ENCODE data around the gene ANKRD66.

ANKRD66 gene
- long read RNA-seq, result 0 reads

- no peak for DNase-seq (ENCODE audit: low read depth in 1 of 2, low spot score in 1 of 2)
- Histone ChIP-seq H3K4me3 (replicated peaks; ENCODE audit: insufficient read depth, low read length) (no peak within 1 kb of the TSS), H3K27me3 (ENCODE audit: insufficient read depth, poor library complexity, severe bottlenecking) (no peaks in the 10 kb centered on the region), H3K27ac (replicated peaks) (no peak within 1 kb of the TSS)
- TF ChIP-seq, protein P1, sequence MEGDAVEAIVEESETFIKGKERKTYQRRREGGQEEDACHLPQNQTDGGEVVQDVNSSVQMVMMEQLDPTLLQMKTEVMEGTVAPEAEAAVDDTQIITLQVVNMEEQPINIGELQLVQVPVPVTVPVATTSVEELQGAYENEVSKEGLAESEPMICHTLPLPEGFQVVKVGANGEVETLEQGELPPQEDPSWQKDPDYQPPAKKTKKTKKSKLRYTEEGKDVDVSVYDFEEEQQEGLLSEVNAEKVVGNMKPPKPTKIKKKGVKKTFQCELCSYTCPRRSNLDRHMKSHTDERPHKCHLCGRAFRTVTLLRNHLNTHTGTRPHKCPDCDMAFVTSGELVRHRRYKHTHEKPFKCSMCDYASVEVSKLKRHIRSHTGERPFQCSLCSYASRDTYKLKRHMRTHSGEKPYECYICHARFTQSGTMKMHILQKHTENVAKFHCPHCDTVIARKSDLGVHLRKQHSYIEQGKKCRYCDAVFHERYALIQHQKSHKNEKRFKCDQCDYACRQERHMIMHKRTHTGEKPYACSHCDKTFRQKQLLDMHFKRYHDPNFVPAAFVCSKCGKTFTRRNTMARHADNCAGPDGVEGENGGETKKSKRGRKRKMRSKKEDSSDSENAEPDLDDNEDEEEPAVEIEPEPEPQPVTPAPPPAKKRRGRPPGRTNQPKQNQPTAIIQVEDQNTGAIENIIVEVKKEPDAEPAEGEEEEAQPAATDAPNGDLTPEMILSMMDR (IDR thresholded peaks at IDR 0.05; ENCODE audit: insufficient read depth, low read length), result no peak
- no peak for TF ChIP-seq SPI1 (IDR thresholded peaks at IDR 0.05; ENCODE audit: borderline replicate concordance, low read depth)
These were observed at the start of gene ANKRD66 for GRCh38 chr6:46746696-46747095. TSS of gene ANKRD66 (plus strand) at chr6:46746933. CDS start at chr6:46751949, 5,016 bp downstream.

DNA sequence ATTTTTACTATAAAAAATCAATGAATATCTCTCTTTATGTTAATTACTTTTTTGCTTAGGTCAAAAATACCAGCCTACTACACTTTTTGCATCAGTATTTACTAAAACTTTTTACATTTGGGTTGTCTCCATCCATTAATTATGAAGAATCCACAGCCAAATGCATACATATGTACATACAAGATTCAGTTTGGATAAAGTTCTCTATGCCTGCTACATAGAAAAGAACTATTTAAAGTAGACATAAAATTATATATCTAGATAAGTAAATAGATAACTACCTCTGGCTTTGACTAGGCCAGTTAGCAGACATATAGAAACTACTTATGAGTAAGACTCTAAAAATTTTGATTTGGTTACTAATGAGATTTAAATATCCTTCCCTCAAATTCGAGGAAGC lies 46.8 kb upstream of the ANKRD66 start:
- DNase-seq (ENCODE audit: low read depth in 1 of 2, low spot score in 1 of 2), result no peak
- Histone ChIP-seq H3K27ac (replicated peaks) (no peak overlapping the region), H3K4me3 (replicated peaks; ENCODE audit: insufficient read depth, low read length) (no peak overlapping the region), H3K27me3 (ENCODE audit: insufficient read depth, poor library complexity, severe bottlenecking) (peaks cover 11% of the 10 kb centered on the region)
- no peak for TF ChIP-seq SPI1 (IDR thresholded peaks at IDR 0.05; ENCODE audit: borderline replicate concordance, low read depth)
- TF ChIP-seq, protein P2, sequence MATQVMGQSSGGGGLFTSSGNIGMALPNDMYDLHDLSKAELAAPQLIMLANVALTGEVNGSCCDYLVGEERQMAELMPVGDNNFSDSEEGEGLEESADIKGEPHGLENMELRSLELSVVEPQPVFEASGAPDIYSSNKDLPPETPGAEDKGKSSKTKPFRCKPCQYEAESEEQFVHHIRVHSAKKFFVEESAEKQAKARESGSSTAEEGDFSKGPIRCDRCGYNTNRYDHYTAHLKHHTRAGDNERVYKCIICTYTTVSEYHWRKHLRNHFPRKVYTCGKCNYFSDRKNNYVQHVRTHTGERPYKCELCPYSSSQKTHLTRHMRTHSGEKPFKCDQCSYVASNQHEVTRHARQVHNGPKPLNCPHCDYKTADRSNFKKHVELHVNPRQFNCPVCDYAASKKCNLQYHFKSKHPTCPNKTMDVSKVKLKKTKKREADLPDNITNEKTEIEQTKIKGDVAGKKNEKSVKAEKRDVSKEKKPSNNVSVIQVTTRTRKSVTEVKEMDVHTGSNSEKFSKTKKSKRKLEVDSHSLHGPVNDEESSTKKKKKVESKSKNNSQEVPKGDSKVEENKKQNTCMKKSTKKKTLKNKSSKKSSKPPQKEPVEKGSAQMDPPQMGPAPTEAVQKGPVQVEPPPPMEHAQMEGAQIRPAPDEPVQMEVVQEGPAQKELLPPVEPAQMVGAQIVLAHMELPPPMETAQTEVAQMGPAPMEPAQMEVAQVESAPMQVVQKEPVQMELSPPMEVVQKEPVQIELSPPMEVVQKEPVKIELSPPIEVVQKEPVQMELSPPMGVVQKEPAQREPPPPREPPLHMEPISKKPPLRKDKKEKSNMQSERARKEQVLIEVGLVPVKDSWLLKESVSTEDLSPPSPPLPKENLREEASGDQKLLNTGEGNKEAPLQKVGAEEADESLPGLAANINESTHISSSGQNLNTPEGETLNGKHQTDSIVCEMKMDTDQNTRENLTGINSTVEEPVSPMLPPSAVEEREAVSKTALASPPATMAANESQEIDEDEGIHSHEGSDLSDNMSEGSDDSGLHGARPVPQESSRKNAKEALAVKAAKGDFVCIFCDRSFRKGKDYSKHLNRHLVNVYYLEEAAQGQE (IDR thresholded peaks at IDR 0.05; ENCODE audit: insufficient replicate concordance, low read depth), result no peak
- TF ChIP-seq POLR2AphosphoS5 (IDR thresholded peaks at IDR 0.05; ENCODE audit: low read depth), result no peak
- TF ChIP-seq, protein P1 (IDR thresholded peaks at IDR 0.05; ENCODE audit: insufficient read depth, low read length), result no peak

- peak in 1 of 2 experiments; percentile 42 for DNase-seq (ENCODE audit: low read depth in 1 of 2, low spot score in 1 of 2)
- Histone ChIP-seq H3K27ac (replicated peaks) (no peak overlapping the region), H3K4me3 (replicated peaks; ENCODE audit: insufficient read depth, low read length) (no peak overlapping the region), H3K27me3 (ENCODE audit: insufficient read depth, poor library complexity, severe bottlenecking) (peaks cover 11% of the 10 kb centered on the region)
- TF ChIP-seq SPI1 (IDR thresholded peaks at IDR 0.05; ENCODE audit: borderline replicate concordance, low read depth), result no peak
- TF ChIP-seq GABPA (IDR thresholded peaks at IDR 0.05; ENCODE audit: low read depth), result no peak
- TF ChIP-seq, protein P1 (IDR thresholded peaks at IDR 0.05; ENCODE audit: insufficient read depth, low read length), result no peak
- TF ChIP-seq POLR2AphosphoS5 (IDR thresholded peaks at IDR 0.05; ENCODE audit: low read depth), result no peak
- TF ChIP-seq, protein P2 (IDR thresholded peaks at IDR 0.05; ENCODE audit: insufficient replicate concordance, low read depth), result no peak
These were observed 42.2 kb upstream of the ANKRD66 start for GRCh38 chr6:46704562-46704961.

GRCh38 chr6:46706464-46706863 lies 40.3 kb upstream of the ANKRD66 start:
- TF ChIP-seq, protein P2 (IDR thresholded peaks at IDR 0.05; ENCODE audit: insufficient replicate concordance, low read depth), result no peak
- no peak for TF ChIP-seq GABPA (IDR thresholded peaks at IDR 0.05; ENCODE audit: low read depth)
- TF ChIP-seq SPI1 (IDR thresholded peaks at IDR 0.05; ENCODE audit: borderline replicate concordance, low read depth), result no peak
- no peak for TF ChIP-seq POLR2AphosphoS5 (IDR thresholded peaks at IDR 0.05; ENCODE audit: low read depth)
- TF ChIP-seq, protein P1 (IDR thresholded peaks at IDR 0.05; ENCODE audit: insufficient read depth, low read length), result no peak

More at GRCh38 chr6:46706464-46706863, 40.3 kb upstream of the ANKRD66 start:
- Histone ChIP-seq H3K27ac (replicated peaks) (no peak overlapping the region), H3K4me3 (replicated peaks; ENCODE audit: insufficient read depth, low read length) (no peak overlapping the region), H3K27me3 (ENCODE audit: insufficient read depth, poor library complexity, severe bottlenecking) (peaks cover 7% of the 10 kb centered on the region)
- DNase-seq (ENCODE audit: low read depth in 1 of 2, low spot score in 1 of 2), result no peak
